IMR-90 (cell line): ENCODE results near the gene KRT80. TPM values are rescaled to one million over a fixed set of nuclear protein-coding genes. Genes with fewer than 3 reads are reported as not detected.

ENCODE experiments used
- ATAC-seq: fragments of 200-7000 bp; cut with Tn5 transposase; 2 replicates; pipeline ENCODE4 v1.9.1; 2020; ENCODE audit warnings: low read depth, mild to moderate bottlenecking, moderate library complexity
- BruUV-seq: library from RNA; stranded (reverse); fragments of 400-500 nt; replicated peaks from 2 replicates; lab custom pipeline; 2021; lab: Mats Ljungman, UMichigan
- CTCF ChIA-PET: fragments of 300-600 bp; formaldehyde crosslinking; extraction: SDS; loops from one replicate; lab custom pipeline; 2021; ENCODE audit warnings: antibody characterized with exemption; lab: Yijun Ruan, JAX
- POLR2A ChIA-PET: fragments of 300-600 bp; sonication (Branson Sonifier 250); formaldehyde crosslinking; loops from one replicate; lab custom pipeline; 2022; ENCODE audit warnings: antibody characterized with exemption; ENCODE audit not compliant: unreplicated experiment; lab: Charles Lee
- DNase-seq: peaks from one replicate; pipeline ENCODE4 v3.0.0; 2013
- H2AFZ ChIP-seq: replicated peaks from 2 replicates; pipeline ENCODE3; 2013; ENCODE audit warnings: low read length, mild to moderate bottlenecking; ENCODE audit not compliant: poor library complexity
- H2AK5ac ChIP-seq: 2 replicates; pipeline ENCODE4 v1.6.1; 2013; ENCODE audit warnings: low read depth, low read length, inconsistent platforms
- H2AK9ac ChIP-seq: replicated peaks from 2 replicates; pipeline ENCODE3; 2013; ENCODE audit warnings: mild to moderate bottlenecking, low read depth, low read length, moderate library complexity; ENCODE audit not compliant: poor library complexity
- H2BK120ac ChIP-seq: 2 replicates; pipeline ENCODE4 v1.6.1; 2013; ENCODE audit warnings: low read depth, low read length, inconsistent platforms
- H2BK15ac ChIP-seq: 3 replicates; pipeline ENCODE4 v1.6.1; 2013; ENCODE audit warnings: low read depth, low read length, inconsistent platforms
- H2BK20ac ChIP-seq: 2 replicates; pipeline ENCODE4 v1.6.1; 2013; ENCODE audit warnings: low read depth, mild to moderate bottlenecking, inconsistent platforms, low read length, moderate library complexity
- H2BK5ac ChIP-seq: 2 replicates; pipeline ENCODE4 v1.6.1; 2013; ENCODE audit warnings: mild to moderate bottlenecking, low read depth, low read length, inconsistent platforms; ENCODE audit not compliant: poor library complexity, severe bottlenecking
- H3K14ac ChIP-seq: replicated peaks from 2 replicates; pipeline ENCODE4 v1.6.1; 2013; ENCODE audit warnings: low read depth, low read length, inconsistent platforms
- H3K18ac ChIP-seq: 2 replicates; pipeline ENCODE4 v1.6.1; 2013; ENCODE audit warnings: low read depth, low read length, control low read depth
- H3K23ac ChIP-seq: 2 replicates; pipeline ENCODE4 v1.6.1; 2013; ENCODE audit warnings: low read depth, low read length, inconsistent platforms
- H3K27ac ChIP-seq: 2 replicates; pipeline ENCODE4 v1.5.1; 2013; ENCODE audit warnings: mild to moderate bottlenecking, control low read depth, low read length; ENCODE audit not compliant: insufficient read depth
- H3K27me3 ChIP-seq: 2 replicates; pipeline ENCODE4 v1.6.1; 2013; ENCODE audit warnings: low read length; ENCODE audit not compliant: control insufficient read depth, insufficient read depth
- H3K36me3 ChIP-seq: 2 replicates; pipeline ENCODE4 v1.6.1; 2013; ENCODE audit warnings: low read length, mixed read lengths; ENCODE audit not compliant: control insufficient read depth, insufficient read depth
- H3K4ac ChIP-seq: 2 replicates; pipeline ENCODE4 v1.6.1; 2013; ENCODE audit warnings: low read depth, low read length, inconsistent platforms
- H3K4me1 ChIP-seq: 2 replicates; pipeline ENCODE4 v1.6.1; 2013; ENCODE audit warnings: low read length, mixed read lengths; ENCODE audit not compliant: control insufficient read depth, insufficient read depth
- H3K4me2 ChIP-seq: 2 replicates; pipeline ENCODE4 v1.6.1; 2013; ENCODE audit warnings: low read depth, mild to moderate bottlenecking, control low read depth, low read length, moderate library complexity
- H3K4me3 ChIP-seq: 2 replicates; pipeline ENCODE4 v1.5.1; 2013; ENCODE audit warnings: low read depth, mild to moderate bottlenecking, control low read depth, low read length, moderate library complexity; ENCODE audit not compliant: insufficient read depth
- H3K56ac ChIP-seq: 2 replicates; pipeline ENCODE4 v1.6.1; 2013; ENCODE audit warnings: low read length, inconsistent platforms; ENCODE audit not compliant: insufficient read depth; ENCODE audit errors: extremely low read depth
- H3K79me1 ChIP-seq, 2 experiments: 2 replicates each; pipeline ENCODE4 v1.6.1; 2013; ENCODE audit warnings: low read length in 2 of 2, inconsistent platforms in 1 of 2, low read depth in 1 of 2
- H3K9ac ChIP-seq: 2 replicates; pipeline ENCODE4 v1.6.1; 2013; ENCODE audit warnings: low read depth, low read length, control low read depth
- H3K9me1 ChIP-seq: 2 replicates; pipeline ENCODE4 v1.6.1; 2013; ENCODE audit warnings: low read length, inconsistent platforms; ENCODE audit not compliant: insufficient read depth
- H3K9me3 ChIP-seq: 2 replicates; pipeline ENCODE4 v1.6.1; 2013; ENCODE audit warnings: low read length; ENCODE audit not compliant: control insufficient read depth, insufficient read depth
- H4K20me1 ChIP-seq: 2 replicates; pipeline ENCODE4 v1.6.1; 2013; ENCODE audit warnings: low read length, inconsistent platforms; ENCODE audit not compliant: insufficient read depth
- H4K5ac ChIP-seq: 2 replicates; pipeline ENCODE4 v1.6.1; 2013; ENCODE audit warnings: mild to moderate bottlenecking, low read depth, low read length, control low read depth
- H4K8ac ChIP-seq, 2 experiments: 2 replicates each; pipeline ENCODE4 v1.6.1; 2013; ENCODE audit warnings: low read depth in 2 of 2, low read length in 2 of 2, control low read depth in 1 of 2, inconsistent platforms in 1 of 2
- H4K91ac ChIP-seq: 2 replicates; pipeline ENCODE4 v1.6.1; 2013; ENCODE audit warnings: low read depth, low read length, inconsistent platforms; ENCODE audit not compliant: insufficient read depth
- MXI1 ChIP-seq: IDR thresholded peaks from 2 replicates; pipeline ENCODE4 v1.6.1; 2012; ENCODE audit warnings: low read depth, mild to moderate bottlenecking, low read length, moderate library complexity, borderline replicate concordance
- RAD21 ChIP-seq: IDR thresholded peaks from 2 replicates; pipeline ENCODE4 v1.6.1; 2012; ENCODE audit warnings: low read length, improper control_type of control experiment
- RCOR1 ChIP-seq: IDR thresholded peaks from 2 replicates; pipeline ENCODE4 v1.6.1; 2012; ENCODE audit warnings: mild to moderate bottlenecking, low read length, improper control_type of control experiment; ENCODE audit not compliant: insufficient replicate concordance
- WGBS, 2 experiments: methylation state at CpG; one replicate each; pipeline versions ENCODE4 v1.1.5 to v1.1.7; 2013; ENCODE audit warnings: missing lambda C conversion rate in 2 of 2; ENCODE audit not compliant: insufficient read length in 1 of 2; ENCODE audit errors: extremely low coverage in 2 of 2; 5-methylcytosine and 5-hydroxymethylcytosine counted together
- dilution Hi-C: fragments of 300-500 bp; cut with HindIII; formaldehyde crosslinking; loops from one replicate; pipeline ENCODE4 v1.14.3; 2018; ENCODE audit warnings: low sequenced_read_pairs; ENCODE audit not compliant: unreplicated experiment
- in situ Hi-C: fragments of 300-500 bp; cut with MboI; formaldehyde crosslinking; loops from 3 replicates; pipeline ENCODE4 v1.14.3; 2019; ENCODE audit warnings: low sequenced_read_pairs, inconsistent platforms, mixed read lengths
- intact Hi-C: fragments of 100-400 bp; cut with micrococcal nuclease; formaldehyde crosslinking; loops from 2 replicates; pipeline ENCODE4 v1.10.0; 2022
- polyA plus RNA-seq, 3 experiments: library from polyadenylated mRNA; depleted of rRNA; stranded (reverse); fragments of >200 nt; gene quantifications; 2 replicates each; pipeline ENCODE4 v1.2.3, GENCODE V29; 2012; ENCODE audit warnings: low replicate concordance in 1 of 3
- total RNA-seq: library from RNA; depleted of rRNA; stranded (reverse); fragments of >200 nt; gene quantifications from 2 replicates; pipeline ENCODE4 v1.2.3, GENCODE V29; 2012

The KRT80 gene
- total and polyA plus RNA-seq, 2 of the 4 experiments (the other 2 are of a cell fraction), result 0.54 to 3.4 TPM

DNA sequence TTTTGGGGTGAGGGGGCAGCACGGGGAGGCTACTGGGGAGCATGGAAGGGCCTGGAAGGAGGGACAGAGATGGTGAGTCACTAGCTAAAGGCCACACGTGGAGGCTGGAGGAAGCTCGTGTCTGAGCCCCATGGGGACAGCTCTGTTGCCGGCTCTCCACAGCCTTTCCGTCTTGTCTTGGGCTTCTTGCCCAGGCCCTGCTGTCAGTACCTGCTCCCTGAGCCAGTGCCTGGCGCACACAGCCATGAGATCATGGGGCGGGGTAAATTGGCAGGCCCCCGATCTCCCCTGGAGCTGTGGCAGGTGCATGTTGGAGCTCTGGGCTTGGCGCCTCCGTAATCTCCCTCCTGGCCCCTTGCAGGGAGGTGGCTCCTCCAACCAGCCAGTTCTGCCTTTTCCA, 16.1 kb upstream of the KRT80 start:
- no peaks in the 10 kb centered on the region for H4K20me1 ChIP-seq
- H3K79me1 ChIP-seq, result peaks cover 0 to 3% of the 10 kb centered on the region in 2 experiments; a peak in 1 of 4 replicates
- in situ Hi-C loops (loop anchor here (5.0 kb wide), 1 partner anchor 41 kb away; no protein-coding TSS in a partner anchor), intact Hi-C loops (no loop called here), dilution Hi-C loops (no loop called here)
- H2BK120ac ChIP-seq, result peak overlapping the region; percentile 57
- H3K9ac ChIP-seq, result no peak overlapping the region
- H3K27me3 ChIP-seq, result no peaks in the 10 kb centered on the region
- ATAC-seq, result no peak; the same call in 1 of the 2 replicates
- H2BK20ac ChIP-seq, result 0 out of 2 replicates have a peak overlapping the region, but pooled peaks have one; percentile 34
- H3K9me3 ChIP-seq, result no peaks in the 10 kb centered on the region
- H3K18ac ChIP-seq, result no peak overlapping the region
- peaks cover 22% of the 10 kb centered on the region for H3K9me1 ChIP-seq
- H3K14ac ChIP-seq, result no peak overlapping the region; the same call in 1 of the 2 replicates
- POLR2A ChIA-PET, result no interaction called here
- CTCF ChIA-PET, result interaction anchor here (0.6 to 1.2 kb wide), 2 partner anchors 61 to 72 kb away, joined by 3 read pairs; no protein-coding TSS in a partner anchor
- H3K4ac ChIP-seq, result peak overlapping the region; percentile 42; the same call in 1 of the 2 replicates
- no peak overlapping the region for H2BK5ac ChIP-seq
- WGBS, 2 experiments, result 44% methylated on average over 6 of the region's 10 CpGs; no CpG with 5 or more reads in 1 of the 2 experiments
- peak; percentile 28 for DNase-seq
- no peak overlapping the region for H4K5ac ChIP-seq
- H3K27ac ChIP-seq, result no peak overlapping the region
- peak overlapping the region; percentile 23 for H2AK9ac ChIP-seq
- no peak overlapping the region for H3K23ac ChIP-seq
- H2AFZ ChIP-seq, result peak overlapping the region; percentile 63
- no TSS peak for BruUV-seq
- peaks cover 27% of the 10 kb centered on the region for H3K4me1 ChIP-seq
- H3K4me3 ChIP-seq, result no peak overlapping the region
- H4K91ac ChIP-seq, result peak overlapping the region; percentile 3
- H2AK5ac ChIP-seq, result peak overlapping the region; percentile 86
- TF ChIP-seq RCOR1 (no peak), RAD21 (no peak), MXI1 (peak; percentile 35; the same call in 1 of the 2 replicates)
- H3K36me3 ChIP-seq, result no peaks in the 10 kb centered on the region
- peak overlapping the region; percentile 58; the same call in 2 of the 3 replicates for H2BK15ac ChIP-seq
- no peak overlapping the region for H3K56ac ChIP-seq
- H3K4me2 ChIP-seq, result no peak overlapping the region
- peak overlapping the region in 1 of 2 experiments; percentile 30; a peak in 1 of 4 replicates for H4K8ac ChIP-seq
